Stimulated activated CD8-positive, alpha-beta memory T cell treated with anti-CD3 and anti-CD28 coated beads, Interleukin-2, amount 100 ng/mL, for 48 hours (primary cell): ENCODE results near the gene ST6GALNAC4.

ENCODE experiments used
- DNase-seq, 2 donors: peaks; one replicate each; pipeline ENCODE4 v3.0.0-alpha.2; 2020; ENCODE audit warnings: low read depth in 2 of 2

The ST6GALNAC4 gene

DNA sequence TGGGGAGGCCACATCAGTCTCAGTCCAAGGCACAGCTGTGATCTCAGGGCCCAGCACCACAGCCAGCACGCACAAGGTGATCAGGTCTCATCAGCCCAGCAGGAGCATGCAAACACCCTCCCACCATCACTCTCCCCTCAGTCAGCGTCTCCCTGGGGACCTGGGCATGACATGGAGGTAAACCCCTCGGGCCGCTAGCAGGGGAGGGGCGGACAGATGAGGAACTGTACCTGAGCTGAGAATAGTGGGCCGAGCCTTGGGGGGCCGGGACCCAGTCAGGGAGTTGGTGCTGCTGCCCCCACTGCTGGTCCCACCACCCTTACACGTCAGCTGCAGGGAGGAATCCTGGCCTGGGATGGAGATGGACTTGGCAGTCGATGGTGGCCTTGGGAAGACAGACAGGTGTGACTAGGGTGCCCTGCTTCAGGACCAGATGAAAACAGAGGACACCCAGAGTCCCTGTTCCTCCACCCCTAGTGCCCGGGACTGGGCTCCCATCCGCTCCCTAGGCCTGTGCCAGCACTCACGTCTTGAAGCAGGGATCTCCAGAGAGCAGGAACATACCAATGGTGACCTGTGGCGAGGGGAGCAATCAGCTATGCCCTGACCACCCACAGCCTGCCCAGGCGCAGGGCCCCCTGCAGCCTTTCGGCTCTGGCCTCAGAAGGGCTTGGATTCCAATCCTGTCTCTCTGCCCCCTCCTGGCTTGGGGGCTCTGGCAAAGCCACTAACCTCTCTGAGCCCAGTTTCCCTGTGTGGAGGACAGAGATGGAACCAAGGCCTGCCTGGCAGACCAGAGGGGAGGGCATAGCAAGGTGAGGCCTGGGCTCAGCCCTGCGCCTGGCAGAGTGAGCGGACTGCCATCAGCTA, 31.2 kb upstream of the ST6GALNAC4 start:
- no peak for DNase-seq

DNA sequence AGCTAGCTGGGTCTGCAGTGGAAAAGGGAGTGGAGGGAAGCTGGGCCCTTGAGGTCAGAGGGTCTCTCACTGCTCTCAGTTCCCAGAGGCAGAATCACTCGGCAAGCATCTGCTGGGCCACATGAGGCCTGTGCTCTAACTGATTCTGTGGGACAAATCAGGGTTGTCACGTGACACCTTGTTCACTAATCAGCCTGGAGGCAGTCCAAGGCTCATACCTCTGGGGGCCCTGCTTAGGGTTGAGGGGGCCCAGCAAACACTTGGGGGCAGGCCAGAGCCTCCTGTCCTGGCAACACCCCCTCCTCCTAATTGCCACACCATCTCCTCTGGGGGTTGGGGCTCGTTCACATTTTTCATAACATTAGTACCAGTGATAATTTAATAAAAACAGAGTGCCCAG, 29.9 kb upstream of the ST6GALNAC4 start:
- no peak for DNase-seq

DNA sequence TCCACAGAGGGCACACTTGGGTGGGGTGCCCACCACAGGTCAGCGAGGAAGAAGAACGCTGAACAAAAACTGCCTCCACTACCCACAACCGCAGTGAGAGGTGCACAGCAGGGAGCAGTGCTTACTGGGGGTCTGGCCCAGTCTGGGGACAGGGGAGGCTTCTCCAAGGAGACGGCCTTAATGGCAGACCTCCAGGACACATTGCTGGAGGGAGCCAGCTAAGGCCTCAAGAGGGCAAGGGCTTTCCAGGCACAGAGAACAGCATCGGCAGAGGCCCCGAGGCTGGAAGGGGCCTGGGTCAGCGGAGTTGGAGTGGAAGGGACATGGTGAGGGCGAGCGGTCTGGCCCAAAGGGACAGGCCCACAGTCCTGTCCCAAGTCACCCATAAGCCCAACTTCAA, 29.1 kb upstream of the ST6GALNAC4 start:
- DNase-seq, result no peak

DNA sequence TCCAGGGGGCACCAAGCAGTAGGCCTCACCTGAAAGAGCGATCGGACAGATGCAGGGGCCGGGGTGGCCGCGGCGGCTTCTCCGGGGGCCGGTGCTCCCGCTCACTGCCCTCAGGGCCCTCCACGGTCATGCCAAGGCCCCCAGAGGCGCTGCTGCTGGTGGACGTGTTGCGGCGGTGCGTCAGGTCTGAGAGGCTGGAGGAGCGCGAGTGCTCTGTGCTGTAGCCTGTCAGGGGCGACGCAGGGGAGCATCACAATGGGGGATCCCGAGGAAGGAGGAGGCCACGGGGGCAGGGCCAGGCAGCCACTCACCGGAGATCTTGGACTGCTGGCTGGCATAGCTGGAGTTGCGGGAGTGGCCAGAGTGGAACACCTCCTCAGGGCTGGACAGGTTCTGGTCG, 28.5 kb upstream of the ST6GALNAC4 start:
- no peak for DNase-seq

DNA sequence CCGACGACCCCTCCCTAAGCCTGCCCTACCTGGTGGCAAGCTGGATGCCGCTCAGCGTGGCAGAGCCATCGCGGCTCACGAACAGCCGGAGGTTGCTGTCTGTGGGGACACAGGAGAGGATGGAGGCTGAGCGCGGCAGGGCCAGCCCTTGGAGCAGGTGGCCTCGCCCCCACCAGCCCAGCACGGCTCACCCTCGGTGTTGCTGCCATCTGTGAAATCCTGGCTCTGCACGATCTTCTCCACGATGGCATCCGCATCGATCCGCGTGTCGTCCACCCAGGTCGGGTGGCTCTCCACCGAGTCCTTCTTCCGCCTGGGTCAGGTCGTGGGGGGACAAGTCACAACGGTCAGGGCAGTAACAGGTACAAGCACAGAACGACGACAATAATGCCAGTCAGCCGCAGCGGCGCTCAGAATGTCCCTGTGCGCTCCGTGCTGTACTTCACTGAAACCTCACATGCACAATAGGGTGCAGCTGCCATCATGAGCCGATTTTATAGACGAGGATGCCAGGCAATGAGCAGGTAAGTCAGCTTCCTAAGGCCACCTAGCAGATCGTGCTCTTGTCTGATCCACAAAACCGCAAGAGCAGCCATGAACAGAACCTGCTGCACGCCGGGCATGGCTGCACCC, 27.9 kb upstream of the ST6GALNAC4 start:
- DNase-seq, result no peak

DNA sequence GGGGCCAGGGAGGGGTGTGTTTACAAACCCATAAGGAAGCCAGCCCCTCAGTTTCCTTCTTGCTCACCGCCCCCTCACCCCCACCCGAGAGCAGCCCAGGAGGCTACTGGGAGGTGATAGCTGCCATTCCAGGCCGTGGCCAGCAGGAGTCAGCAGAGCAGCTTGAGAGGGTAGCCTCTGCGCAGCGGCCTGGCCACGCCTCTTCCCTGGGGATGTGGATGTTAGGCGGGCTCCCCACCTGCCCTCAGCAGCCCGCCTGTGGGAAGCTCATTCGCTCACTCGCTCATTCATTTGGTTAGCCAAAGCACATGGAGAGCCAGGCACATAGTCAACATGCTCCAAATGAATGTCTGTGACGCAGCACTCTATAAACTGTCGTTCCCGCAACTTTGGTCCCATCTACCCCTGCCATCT, 26.9 kb upstream of the ST6GALNAC4 start:
- peak; percentile 74 to 79 for DNase-seq

DNA sequence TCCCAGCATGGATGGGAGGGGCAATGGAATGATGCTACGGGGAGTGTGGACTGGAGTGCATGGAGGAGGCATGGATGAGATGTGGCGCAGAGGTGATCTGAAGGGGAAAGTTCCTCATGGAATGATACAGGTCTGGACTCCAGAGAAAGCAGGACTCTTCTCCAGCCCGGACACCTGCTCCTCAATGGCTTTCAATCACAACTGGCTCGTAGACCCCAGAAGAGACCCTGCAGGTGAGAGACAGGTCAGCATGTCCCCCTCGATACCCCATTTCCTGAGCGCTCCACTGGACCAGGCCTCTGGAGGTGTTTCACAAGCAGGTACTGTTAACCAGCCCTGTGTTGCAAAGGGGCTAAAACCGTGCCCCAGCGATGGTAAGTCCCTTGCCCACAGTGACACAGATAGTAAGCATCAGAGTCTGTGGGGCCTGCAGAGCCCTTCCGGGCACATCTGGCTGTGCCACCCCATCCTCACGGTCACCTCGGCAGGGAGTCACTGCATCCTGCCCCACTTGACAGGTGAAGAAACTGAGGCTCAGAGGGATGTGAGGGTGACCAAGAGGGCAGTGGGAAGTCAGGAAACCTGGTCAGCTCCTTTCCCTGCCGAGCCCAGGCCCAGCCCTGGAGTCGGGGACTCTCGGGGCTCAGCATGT, 26.3 kb upstream of the ST6GALNAC4 start:
- no peak for DNase-seq

DNA sequence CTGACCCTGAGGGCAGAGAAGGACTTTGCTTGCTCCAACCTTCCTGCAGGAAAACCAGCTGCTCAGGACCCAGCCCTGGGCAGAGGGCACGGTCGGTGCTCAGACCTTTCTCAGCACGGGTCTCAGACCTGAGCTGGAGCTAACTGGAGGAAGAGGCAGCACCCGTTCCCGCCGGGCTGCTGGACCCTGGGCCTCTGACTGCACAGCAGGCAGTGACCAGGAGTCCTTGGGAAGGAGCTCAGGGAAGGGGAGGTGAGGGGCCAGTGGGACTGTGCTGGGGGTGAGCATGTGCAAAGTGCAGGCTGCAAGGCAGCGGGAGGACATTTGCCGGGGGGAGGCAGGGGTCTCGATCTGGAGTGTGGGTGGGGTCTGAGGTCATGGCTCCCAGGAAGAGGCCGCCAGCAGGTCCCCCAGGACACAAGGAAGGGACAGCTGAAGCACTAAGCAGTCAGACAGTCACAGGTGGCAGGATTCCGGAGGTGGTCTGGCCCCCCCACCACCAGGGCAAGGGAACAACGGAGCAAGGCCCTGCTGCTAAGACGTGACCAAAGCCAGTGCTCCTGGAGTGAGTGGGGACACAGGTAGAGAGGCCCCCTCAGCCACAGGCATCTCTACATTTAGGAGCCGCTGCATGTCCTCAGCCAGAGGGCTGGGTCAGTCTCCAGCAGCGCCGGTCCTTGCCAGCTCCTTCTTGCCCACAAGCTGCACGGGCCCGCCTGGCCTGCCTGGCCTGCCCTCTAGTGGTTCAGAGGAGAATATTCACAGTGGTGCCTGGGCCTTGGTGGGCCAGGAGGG, 25.6 kb upstream of the ST6GALNAC4 start:
- no peak for DNase-seq

DNA sequence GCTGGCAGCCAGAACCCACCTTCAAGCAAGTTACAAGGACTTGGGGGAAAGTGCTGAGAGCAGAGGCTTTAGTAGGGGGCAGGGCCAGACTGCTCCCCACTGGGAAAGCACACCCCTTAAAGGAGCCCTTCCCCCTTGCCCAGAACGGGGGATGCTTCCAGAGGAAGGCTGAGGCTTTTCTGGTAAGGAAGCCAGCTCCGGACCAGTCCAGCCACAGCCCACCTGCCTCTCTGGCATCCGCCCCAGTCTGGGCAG, 25.0 kb upstream of the ST6GALNAC4 start:
- DNase-seq, result no peak

DNA sequence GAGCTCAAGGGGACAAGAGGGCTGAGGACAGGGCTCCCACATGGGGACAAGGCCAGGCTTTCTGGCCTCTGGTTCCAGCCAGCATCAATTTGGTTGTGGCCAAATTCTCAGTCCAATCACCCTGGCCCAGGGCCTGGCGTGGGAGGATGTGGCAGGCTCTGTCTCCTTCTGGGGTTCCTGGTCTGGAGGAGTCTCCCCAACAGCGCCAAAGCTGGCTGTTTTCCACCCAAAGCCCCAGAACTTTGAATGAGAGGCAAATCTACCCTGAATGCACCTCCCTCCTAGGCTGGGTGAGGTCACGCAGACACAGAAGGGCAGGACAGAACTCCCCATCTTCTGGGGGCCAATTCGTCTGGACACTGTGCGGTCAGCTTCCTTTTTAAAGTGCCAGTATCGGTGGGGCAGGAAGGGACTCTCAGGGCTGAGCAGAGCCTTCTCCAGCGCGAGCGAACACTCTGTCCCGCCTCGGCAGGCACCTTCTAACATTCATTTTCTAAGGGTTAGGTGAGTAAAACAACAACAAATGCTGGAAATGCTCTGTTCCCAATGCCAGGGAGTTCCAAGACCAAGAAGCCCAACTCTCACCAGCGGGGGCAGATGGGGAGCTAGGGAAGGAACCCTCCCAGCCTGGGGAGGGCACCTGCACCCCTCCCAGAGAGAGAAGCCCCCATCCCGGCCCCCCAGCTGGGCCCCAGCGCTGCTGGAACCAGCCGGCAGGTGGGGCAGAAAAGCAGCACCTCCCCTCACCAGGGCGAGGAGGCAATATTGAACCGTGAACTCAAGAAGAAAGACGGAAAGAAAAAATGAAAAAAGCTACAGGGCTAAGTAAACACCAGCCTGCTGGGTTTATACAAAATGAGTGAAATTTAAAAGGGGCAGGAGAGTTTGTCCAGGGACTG, 24.5 kb upstream of the ST6GALNAC4 start:
- no peak for DNase-seq

DNA sequence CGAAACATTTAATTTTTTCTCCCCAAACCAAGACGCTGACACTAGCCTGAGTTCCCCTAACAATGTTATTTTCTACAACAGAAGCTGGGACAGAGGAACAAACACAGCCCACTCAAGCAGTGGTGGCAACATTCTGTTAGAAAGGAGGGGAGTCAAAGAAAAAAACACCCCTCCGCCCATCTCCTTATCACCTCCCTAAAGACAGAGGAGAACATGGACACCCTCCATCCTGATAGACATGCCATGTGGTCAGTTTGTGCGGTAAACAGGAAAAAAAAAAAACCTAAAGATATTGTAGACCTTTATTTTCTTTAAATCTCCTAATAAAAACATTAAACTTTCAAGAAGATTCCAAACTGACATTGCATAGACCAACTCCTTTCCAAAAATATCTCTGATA, 23.8 kb upstream of the ST6GALNAC4 start:
- no peak for DNase-seq

DNA sequence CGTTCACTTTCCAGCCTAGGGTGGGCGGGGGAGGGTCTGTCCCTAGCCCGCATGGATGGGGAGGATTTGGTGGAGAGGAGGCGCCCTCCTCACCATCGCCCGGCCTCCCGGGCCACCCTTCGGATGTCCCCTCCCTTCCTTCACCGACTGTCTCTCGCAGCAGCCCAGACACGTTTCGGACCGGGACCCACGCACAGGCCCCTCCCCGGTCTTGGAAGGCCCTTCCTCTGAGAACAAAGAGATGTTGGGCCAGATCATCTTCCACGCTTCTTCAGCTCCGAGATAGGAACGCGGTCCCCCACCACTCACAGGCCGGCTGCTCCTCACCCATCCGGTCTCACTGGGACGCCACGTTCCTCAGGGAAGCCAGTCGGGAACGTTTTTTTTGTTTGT, 21.5 kb upstream of the ST6GALNAC4 start:
- DNase-seq, result no peak

DNA sequence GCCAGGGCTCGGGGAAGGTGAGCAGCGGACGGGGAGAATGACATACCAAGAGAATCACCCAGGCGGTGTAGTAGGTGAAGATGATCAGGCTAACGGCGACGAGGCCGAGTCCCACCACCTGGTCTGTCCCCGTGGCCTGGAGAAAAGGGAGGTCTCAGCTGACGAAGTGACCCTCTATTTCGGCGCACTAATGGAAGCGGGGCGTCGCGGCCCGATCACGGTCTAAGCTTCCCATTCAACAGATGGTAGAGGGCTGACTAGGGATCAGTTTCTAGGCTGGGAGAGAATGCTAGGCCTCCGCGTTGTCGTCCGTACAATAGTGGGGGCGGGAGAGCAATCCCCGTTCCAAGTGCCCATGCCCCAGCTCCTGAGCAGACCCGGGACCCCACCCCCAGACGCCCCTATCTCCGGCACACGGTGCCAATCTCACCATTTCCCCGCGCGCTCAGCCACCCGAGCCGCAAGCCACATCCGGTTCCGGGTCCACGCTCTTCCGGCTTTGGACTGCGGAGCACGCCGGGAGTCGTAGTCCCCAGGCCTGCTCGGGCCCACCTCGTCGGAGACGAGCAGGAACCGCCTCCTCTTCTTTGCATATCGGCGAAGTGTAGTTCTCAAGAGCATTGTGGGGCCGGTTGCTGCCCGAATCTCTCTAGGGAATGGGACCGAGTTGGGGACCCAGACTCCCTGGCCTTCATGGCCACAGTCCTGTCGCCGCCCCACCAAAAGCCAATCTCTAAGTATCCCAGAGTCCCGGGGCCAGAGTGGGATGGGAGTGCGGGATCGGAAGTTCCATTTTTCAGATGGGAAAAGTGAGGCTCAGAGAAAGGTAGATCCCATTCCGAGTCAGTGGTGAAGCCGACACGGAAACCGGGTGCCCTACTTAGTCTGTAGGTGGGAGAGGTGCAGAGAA, 20.8 kb upstream of the ST6GALNAC4 start, which contains the start of gene DPM2:
DPM2 (minus strand) TSS at position 467 of the 910 bp plus-strand sequence; CDS start at position 433, 34 bp downstream.
- peak; percentile 77 to 80 for DNase-seq

DNA sequence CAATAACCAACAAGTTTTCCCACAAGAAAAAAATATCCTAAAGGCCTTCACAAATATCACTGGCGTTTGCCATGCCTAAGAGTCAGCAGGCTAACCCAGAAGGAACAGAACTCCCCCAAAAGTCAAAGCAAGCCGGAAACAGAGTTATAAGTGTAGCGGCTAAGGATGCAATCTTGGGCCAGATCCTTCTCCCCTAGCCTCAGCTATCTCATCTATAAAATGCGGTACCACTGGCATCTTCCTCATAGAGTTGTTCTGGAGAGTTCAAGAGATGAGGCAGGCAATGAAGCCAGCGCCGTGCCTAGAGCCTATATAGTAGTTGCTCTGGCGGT, 20.2 kb upstream of the ST6GALNAC4 start:
- DNase-seq, result no peak

DNA sequence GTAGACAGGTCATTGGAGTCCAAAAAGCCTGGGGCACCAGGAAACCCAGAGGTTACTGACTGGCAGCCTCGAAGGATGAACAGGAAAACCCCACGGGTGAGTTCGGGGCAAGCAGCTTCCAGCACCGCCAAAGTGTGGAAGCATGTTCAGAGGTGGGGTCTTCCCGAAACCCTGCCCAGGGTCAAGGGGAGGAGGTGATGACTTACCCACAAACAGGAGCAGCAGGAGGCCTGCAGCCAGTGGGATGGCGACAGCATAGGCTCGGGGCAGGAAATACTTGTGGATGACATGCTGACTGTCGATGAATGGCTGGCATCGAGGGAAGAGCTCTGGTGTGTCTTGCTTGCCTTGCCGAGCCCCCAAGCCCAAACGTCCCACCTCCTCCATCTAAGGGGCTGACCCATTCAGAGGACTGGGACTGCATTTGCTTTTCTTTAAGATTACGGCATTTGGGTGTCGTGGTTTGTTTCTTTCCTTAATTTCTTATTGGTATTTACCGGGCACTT, 19.6 kb upstream of the ST6GALNAC4 start:
- DNase-seq, result no peak

DNA sequence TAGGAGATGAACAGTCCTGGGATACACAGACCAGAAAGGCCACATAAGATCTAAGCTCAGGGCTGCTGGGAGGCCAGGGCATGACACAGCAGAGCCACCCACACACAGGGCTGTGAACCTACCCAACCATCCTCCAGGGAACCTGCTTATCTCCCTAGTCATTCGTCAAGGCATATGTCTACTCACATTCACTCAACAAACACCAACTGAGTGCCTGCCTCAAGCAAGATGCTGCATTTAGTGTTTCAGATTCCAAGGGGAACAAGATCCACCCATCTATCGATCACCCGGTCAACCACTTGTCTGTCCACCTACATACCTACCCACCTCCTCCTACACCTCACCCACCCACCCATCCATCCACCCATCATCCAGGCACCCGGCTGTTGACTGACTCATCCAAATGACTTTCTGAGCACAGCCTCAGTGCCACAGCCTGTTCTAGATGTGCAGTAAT, 19.0 kb upstream of the ST6GALNAC4 start:
- no peak for DNase-seq

DNA sequence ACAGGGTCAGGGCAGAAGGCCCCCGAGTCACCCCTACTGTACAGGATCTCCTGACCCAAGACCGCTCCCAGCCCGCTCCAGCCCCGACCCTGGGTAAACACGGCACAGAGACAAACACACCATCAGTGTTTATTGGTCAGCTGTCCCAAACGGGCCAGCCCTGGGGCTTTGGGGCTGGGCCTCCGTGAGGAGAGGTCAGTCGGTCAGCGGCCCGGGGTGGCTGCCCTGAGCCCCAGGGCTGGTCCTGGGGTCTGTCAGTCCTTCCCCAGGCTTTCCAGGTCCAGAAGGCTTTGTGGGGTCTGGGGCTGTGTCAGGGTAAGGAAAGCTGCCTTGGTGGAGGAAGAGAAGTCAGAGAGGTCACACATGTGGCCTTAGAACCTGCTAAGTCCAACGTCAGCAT, 18.1 kb upstream of the ST6GALNAC4 start:
- DNase-seq, result no peak

DNA sequence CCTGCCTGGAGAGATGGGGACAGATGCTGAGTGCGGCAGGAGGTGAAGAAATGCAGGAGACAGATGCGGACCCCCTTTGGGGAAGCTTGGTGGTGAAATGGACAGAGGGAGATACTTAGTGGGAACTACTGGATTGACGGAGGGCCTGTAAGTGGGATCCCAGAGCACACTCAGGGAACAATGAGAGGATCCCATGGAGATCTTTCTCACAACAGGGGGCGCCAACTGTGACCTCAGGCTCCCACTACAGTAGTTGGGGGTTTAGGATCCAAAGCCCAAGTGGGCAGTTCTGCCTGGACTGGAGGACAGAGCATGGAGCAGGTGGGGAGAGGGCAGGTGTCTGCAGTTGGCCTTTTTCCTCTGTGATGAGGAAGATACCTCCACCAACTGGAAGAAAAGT, 17.4 kb upstream of the ST6GALNAC4 start:
- DNase-seq, result no peak

DNA sequence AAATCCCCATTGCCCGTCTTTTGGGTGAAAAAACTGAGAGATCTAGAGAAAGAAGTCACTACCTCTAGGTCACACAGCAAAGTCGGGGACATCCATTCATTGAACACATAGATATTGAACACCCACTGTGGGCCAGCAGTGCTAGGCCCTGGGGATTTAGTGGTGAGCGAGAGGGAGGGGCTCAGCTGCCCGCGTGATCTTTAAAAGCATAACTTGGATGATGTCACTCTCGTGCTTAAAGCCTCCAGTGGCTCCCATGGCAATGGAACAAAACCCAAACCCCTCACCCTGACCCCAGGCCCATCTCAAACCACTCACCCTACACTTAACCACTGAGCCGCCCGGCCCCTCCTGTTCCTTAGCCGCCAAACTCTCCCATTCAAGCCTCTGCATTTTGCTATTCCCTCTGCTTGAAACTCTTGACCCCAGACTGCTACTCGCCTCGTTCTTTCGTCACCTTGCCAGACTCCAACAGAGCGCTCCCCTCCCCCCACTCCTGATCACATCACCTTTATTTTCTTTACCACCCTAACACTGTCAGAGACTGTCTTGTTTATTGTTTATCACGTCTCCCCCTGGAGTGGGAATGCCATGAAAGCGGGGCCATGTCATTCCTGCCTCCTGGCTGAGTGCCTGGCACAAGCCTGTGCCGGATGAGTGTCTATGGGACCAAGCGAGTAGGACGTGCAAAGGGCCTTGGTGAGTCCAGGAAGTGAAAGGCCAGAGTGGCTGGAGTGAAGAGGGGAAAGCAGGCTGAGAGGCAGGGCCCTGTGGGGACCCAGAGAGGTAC, 14.4 kb upstream of the ST6GALNAC4 start:
- no peak for DNase-seq
